HG03457 (cell line): ENCODE data around the gene IGF2BP3.

Experiments
- ATAC-seq: cut with Tn5 transposase; IDR thresholded peaks from one replicate; pipeline ENCODE4 v1.9.1; 2021; ENCODE audit warnings: moderate number of reproducible peaks; ENCODE audit not compliant: unreplicated experiment

IGF2BP3 gene

GRCh38 chr7:23298885-23299769 is 171.2 kb downstream of the IGF2BP3 start, which contains the start of gene MALSU1:
Gene MALSU1, plus strand, starts transcription at chr7:23299339. Its CDS starts 14 bp downstream, at chr7:23299353.
- ATAC-seq = peak; percentile 99

GRCh38 chr7:23298141-23298881 is 172.0 kb downstream of the IGF2BP3 start:
- ATAC-seq = no peak

- no peak for ATAC-seq
These were observed 174.9 kb downstream of the IGF2BP3 start for GRCh38 chr7:23295401-23295697.

DNA sequence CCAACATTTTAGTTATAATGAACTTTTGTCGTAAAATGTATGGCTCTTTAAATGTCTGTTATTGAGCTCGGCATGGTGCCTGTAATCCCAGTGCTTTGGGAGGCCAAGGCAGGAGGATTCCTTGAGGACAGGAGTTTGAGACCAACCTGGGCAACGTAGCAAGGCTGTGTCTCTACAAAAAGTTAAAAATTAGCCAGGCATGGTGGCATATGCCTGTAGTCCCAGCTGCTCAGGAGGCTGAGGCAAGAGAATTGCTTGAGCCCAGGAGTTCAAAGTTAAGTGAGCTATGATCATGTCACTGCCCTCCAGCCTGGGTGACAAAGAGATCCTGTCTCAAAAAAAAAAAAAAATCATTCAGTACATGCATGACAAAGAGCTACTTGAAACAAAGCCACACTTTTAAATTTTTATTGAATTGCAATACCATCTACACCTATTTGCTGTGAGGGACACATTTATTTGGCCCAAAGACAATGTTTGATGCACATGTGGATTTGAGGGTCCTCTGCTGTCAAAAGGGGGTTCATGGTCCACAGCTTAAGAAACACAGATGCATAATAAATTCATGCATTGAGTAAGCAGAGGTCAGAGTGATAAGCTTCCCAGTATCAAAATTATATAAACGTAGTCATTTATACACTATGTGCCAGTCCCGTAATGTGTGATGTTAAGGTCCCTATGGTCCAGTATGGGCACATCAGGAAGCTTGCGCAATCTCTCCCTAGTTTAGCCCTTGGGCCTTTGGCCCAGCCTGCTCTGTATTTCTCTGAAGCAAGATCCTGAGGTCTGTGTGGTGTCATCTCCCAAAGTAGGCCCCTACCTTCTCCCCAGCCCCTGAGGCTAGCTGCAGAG is 175.5 kb downstream of the IGF2BP3 start:
- ATAC-seq = no peak

DNA sequence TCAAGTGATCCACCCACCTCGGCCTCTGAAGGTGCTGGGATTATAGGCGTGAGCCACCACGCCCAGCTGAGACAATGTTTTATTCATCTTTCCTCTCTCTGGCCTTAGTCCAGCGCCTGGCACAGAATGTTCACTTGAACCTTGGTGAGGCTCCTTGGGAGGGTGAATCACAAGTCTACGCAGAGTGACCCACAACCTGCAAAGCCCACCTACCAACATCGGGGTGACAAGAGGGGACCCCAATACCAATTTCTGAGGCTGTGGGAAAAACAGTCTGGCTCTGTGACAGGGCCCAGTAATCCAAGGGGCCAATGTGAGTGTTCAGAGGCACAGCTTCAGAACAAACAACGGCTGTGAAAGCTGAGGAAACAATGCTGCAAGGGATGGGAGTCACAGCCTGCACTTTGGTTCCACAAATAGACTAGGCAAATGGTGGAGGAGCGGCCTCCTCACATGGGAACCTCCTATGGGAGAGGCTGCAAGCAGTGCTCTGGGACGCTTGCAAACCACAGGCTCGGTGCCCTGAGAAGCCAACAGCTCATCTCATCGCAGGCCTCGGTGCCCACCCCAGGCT is 176.7 kb downstream of the IGF2BP3 start:
- ATAC-seq = no peak

DNA sequence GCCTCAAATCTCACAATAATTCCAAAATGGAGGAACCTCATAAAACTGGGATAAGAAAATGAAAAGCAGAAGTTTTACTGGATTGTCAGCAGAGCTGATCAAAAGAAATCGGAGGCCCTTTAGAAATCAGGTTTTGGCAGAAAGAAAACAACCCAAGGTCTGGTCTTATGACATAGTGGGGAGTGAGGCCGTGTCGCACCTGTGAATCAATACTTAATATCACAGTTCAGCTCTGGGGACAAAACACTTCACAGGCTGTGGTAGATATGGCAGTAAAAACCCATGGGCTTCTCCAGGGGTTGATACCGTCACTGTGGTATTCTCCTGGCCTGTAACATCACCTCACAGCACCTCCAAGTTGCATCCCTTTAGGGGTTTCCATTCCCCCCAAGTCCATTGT is 177.7 kb downstream of the IGF2BP3 start:
- no peak for ATAC-seq

DNA sequence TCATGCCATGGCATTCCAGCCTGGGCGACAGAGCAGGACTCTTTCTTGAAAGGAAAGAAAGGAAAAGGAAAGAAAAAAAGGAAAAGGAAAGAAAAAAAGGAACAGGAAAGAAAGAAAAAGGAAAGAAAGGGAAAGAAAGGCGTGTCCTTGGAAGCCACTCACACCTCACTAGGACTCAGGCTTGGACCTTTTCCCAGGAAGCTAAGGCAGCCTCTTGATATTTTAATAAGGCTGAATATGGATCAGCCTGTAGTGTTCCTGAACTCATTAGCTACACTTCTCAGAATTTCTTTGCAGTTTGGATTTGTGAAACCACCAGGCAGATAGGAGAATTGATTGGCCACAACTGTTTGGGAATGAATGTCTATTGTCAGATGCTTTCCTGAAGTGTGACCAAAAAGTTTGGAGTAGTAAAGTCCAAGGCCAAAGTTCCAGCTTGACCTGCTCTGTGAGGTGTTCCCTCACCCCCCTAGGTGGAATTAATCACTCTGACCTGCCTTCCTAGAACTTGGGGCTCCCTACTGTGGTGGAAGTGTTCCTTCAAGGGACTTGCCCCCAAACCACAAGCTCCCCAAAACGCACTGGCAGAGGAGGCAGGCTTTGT is 178.2 kb downstream of the IGF2BP3 start:
- ATAC-seq = no peak

- no peak for ATAC-seq
These were observed 179.3 kb downstream of the IGF2BP3 start for GRCh38 chr7:23290993-23291392.

- no peak for ATAC-seq
These were observed 182.7 kb downstream of the IGF2BP3 start for GRCh38 chr7:23287612-23288011.

GRCh38 chr7:23285657-23286646 is 184.3 kb downstream of the IGF2BP3 start:
- ATAC-seq = no peak

- no peak for ATAC-seq
These were observed 185.4 kb downstream of the IGF2BP3 start for GRCh38 chr7:23284871-23285270.

- ATAC-seq = no peak
These were observed 187.2 kb downstream of the IGF2BP3 start for GRCh38 chr7:23283086-23283485.

DNA sequence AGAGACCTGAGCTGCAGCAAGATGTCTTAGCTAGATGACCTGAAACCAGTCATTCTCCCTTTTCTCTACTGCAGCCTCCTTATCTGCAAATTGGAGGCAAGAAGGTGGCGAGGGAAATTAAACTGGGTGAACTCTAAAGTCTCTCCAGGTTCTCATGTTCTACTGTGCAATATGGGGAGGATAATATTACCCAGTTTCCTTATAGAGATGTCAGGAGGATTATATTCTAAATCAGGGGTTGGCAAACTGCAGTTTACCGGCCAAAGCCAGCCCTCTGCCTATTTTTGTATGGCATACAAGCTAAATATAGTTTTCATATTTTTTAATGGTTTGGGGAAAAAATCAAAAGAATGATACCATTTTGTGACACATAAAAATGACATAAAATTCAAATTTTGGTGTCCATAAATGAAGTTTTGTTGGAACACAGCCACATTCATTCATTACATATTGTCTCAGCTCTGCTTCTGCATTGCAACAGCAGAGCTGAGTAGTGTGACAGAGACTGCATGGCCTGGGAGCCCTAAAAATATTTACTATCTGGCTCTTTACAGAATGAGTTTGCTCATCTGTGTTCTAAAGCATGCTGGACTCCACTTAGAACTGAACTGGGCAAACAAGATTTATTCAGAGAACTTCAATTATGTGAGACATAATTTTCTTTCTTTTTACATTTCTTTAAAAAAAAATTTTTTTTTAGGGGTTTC is 190.3 kb downstream of the IGF2BP3 start:
- no peak for ATAC-seq

- ATAC-seq = no peak
These were observed 192.8 kb downstream of the IGF2BP3 start for GRCh38 chr7:23277359-23277989.

DNA sequence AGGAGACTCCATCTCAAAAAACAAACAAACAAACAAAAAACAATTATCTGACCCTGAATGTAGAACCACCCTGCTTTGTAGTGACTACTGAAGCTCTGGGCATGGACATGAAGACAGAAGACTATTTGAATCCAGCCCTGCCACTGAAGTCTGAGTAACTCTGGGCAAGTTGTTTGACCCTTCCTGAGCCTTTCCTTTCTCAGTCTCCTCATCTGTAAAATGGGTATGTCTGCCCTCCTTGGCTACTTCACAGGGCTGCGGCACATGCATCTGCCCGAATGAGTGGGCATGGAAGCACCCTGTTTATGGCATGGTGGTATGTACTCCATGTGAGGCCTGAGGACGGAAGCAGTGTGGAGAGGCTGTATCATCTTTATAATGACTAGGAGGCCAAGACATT is 193.3 kb downstream of the IGF2BP3 start:
- ATAC-seq = no peak

GRCh38 chr7:23276376-23276775 is 193.9 kb downstream of the IGF2BP3 start:
- ATAC-seq = no peak

DNA sequence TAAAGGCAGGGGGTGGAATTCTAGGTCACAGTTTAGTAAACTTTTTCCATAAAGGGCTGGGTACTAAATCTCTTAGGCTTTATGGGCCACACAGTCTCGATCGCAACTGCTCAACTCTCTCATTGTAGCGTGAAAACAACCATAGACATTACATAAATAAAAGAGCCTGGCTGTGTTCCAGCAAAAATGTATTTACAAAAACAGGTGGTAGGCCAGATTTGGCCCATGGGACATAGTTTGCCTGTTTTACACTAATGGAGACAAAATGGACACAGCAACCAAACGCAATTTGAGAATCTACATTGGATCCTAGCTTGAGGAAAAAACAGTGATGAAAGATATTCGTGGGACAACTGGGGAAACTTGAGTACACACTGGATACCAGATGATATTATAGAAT is 194.4 kb downstream of the IGF2BP3 start:
- no peak for ATAC-seq

GRCh38 chr7:23273141-23273599 is 197.1 kb downstream of the IGF2BP3 start:
- ATAC-seq = peak; percentile 89
